ENCODE results near the gene CCDC77. TPM values are rescaled to one million over a fixed set of nuclear protein-coding genes. Genes with fewer than 3 reads are reported as not detected.

The CCDC77 gene
- total RNA-seq, 1 donor from 2014 or later = 5.7 TPM

- H3K4me1 ChIP-seq = no peaks in the 10 kb centered on the region
- H3K4me3 ChIP-seq = no peak overlapping the region
- H3K27me3 ChIP-seq = peaks cover 4% of the 10 kb centered on the region
- no peaks in the 10 kb centered on the region for H3K36me3 ChIP-seq
- intact Hi-C loops (cut with DNase I) = no loop called here
- ATAC-seq (peak; percentile 17), DNase-seq (no peak)
- no peak overlapping the region for H3K27ac ChIP-seq
- H3K9me3 ChIP-seq = no peaks in the 10 kb centered on the region
- TF ChIP-seq CTCF (IDR thresholded peaks at IDR 0.05) = no peak
These were observed 67.4 kb downstream of the CCDC77 start for GRCh38 chr12:468671-469389.

- no peak for DNase-seq
- ATAC-seq = no peak
- H3K4me1 ChIP-seq = no peaks in the 10 kb centered on the region
- TF ChIP-seq CTCF (IDR thresholded peaks at IDR 0.05) = no peak
- H3K36me3 ChIP-seq = no peaks in the 10 kb centered on the region
- intact Hi-C loops (cut with DNase I) = no loop called here
- H3K9me3 ChIP-seq = no peaks in the 10 kb centered on the region
- H3K4me3 ChIP-seq = no peak overlapping the region
- peaks cover 4% of the 10 kb centered on the region for H3K27me3 ChIP-seq
- H3K27ac ChIP-seq = no peak overlapping the region
These were observed 68.7 kb downstream of the CCDC77 start for GRCh38 chr12:470133-470532.

- ATAC-seq = no peak
- intact Hi-C loops (cut with DNase I) = no loop called here
- no peak for TF ChIP-seq CTCF (IDR thresholded peaks at IDR 0.05)
- Histone ChIP-seq H3K4me3 (no peak overlapping the region), H3K36me3 (no peaks in the 10 kb centered on the region), H3K4me1 (no peaks in the 10 kb centered on the region), H3K9me3 (no peaks in the 10 kb centered on the region), H3K27me3 (peaks cover 4% of the 10 kb centered on the region), H3K27ac (no peak overlapping the region)
- DNase-seq = no peak
These were observed 71.8 kb downstream of the CCDC77 start for GRCh38 chr12:473198-473597.

- no peaks in the 10 kb centered on the region for H3K36me3 ChIP-seq
- H3K27me3 ChIP-seq = peaks cover 4% of the 10 kb centered on the region
- intact Hi-C loops (cut with DNase I) = no loop called here
- no peak for ATAC-seq
- no peak for TF ChIP-seq CTCF (IDR thresholded peaks at IDR 0.05)
- H3K4me3 ChIP-seq = no peak overlapping the region
- H3K4me1 ChIP-seq = no peaks in the 10 kb centered on the region
- no peak for DNase-seq
- no peak overlapping the region for H3K27ac ChIP-seq
- H3K9me3 ChIP-seq = no peaks in the 10 kb centered on the region
These were observed 72.6 kb downstream of the CCDC77 start for GRCh38 chr12:473863-474577.

- no peak for TF ChIP-seq CTCF (IDR thresholded peaks at IDR 0.05)
These were observed 73.8 kb downstream of the CCDC77 start for GRCh38 chr12:475286-475685.

More at GRCh38 chr12:475286-475685, 73.8 kb downstream of the CCDC77 start:
- H3K9me3 ChIP-seq = no peaks in the 10 kb centered on the region
- no peaks in the 10 kb centered on the region for H3K4me1 ChIP-seq
- no peak overlapping the region for H3K4me3 ChIP-seq
- intact Hi-C loops (cut with DNase I) = no loop called here
- H3K36me3 ChIP-seq = no peaks in the 10 kb centered on the region
- peaks cover 4% of the 10 kb centered on the region for H3K27me3 ChIP-seq
- no peak overlapping the region for H3K27ac ChIP-seq
- DNase-seq = no peak
- ATAC-seq = no peak

Data from upper lobe of right lung (tissue), 1 donor.